ENCODE results near the gene FCRL6. TPM values are rescaled to one million over a fixed set of nuclear protein-coding genes. Genes with fewer than 3 reads are reported as not detected.
A peak's percentile ranks its signal among the peaks of the same experiment; 100 is the strongest.

FCRL6 gene
- total and polyA plus RNA-seq, 3 experiments from 2014 or later: 1.5 to 129 (median 1.8) TPM

DNA sequence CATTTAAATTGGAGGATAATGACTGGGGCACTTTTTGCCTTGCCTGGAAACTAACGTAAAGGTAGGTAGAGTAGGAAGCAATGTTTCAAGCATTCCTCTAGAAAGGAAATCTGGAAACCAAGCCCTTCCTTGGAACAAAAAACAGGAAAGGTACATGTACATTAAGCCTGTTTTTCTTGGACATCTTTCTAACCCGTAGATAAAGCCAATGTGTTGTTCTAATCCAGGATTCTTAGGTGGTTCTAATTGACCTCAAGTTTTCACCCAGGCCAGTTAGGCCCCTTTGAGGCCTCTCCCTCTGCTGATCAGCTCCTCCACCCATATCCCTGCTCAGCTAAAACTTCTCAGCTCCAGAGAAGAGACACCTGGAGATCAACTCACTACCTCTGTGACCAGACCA is 27.7 kb upstream of the FCRL6 start:
- no peaks in the 10 kb centered on the region for H3K9me3 ChIP-seq (ENCODE audit: low read length)
- DNase-seq: no peak
- Mint-ChIP-seq H3K27me3 (peaks cover 3 to 11% of the 10 kb centered on the region in 2 donors), H3K4me1 (peaks cover 6 to 8% (median 8%) of the 10 kb centered on the region in 3 donors), H3K36me3 (no peaks in the 10 kb centered on the region), H3K4me3 (no peak overlapping the region), H3K9me3 (no peaks in the 10 kb centered on the region), H3K27ac (peak overlapping the region in 1 of 8 donors; percentile 12)
- H3K27me3 ChIP-seq (ENCODE audit: insufficient read depth, low read length, poor library complexity, severe bottlenecking): no peaks in the 10 kb centered on the region
- ChIA-PET CTCF (no interaction called here), POLR2A (no interaction called here)
- no peaks in the 10 kb centered on the region for H3K4me1 ChIP-seq (ENCODE audit: insufficient read depth, low read length)
- H3K36me3 ChIP-seq (ENCODE audit: insufficient read depth, low read length): no peaks in the 10 kb centered on the region
- H3K4me3 ChIP-seq (ENCODE audit: low read length): no peak overlapping the region
- no peak overlapping the region for H3K27ac ChIP-seq (ENCODE audit: low read depth, low read length)

DNA sequence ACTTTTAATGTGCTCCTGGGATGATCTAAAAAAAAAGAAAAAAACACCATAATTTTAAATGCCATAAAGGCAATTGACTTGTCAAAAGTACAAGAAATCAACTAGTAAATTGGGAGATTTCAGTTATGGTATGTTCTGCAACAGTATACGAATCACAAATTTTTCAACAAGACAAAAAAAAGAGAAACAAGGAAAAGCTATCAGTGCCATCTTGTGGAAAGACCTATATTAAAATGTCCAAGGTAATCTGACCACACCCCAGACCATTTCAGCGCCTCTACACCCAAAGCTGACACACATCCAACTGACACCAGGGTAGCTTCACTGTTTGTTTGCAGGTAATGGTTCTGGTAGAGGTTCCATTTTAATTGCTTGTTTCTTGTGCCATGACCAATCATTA is 26.4 kb upstream of the FCRL6 start:
- H3K36me3 Mint-ChIP-seq: peaks cover 0 to 2% (median 0%) of the 10 kb centered on the region in 3 donors
- H3K27ac Mint-ChIP-seq: no peak overlapping the region
- peaks cover 18 to 21% (median 18%) of the 10 kb centered on the region in 3 donors for H3K4me1 Mint-ChIP-seq
- DNase-seq: no peak
- H3K27ac ChIP-seq (ENCODE audit: low read depth, low read length): no peak overlapping the region
- no peaks in the 10 kb centered on the region for H3K9me3 Mint-ChIP-seq
- H3K4me1 ChIP-seq (ENCODE audit: insufficient read depth, low read length): peaks cover 9% of the 10 kb centered on the region
- CTCF ChIA-PET: no interaction called here
- H3K27me3 ChIP-seq (ENCODE audit: insufficient read depth, low read length, poor library complexity, severe bottlenecking): no peaks in the 10 kb centered on the region
- peaks cover 3 to 8% of the 10 kb centered on the region in 2 donors for H3K27me3 Mint-ChIP-seq
- H3K9me3 ChIP-seq (ENCODE audit: low read length): no peaks in the 10 kb centered on the region
- POLR2A ChIA-PET: no interaction called here
- no peaks in the 10 kb centered on the region for H3K36me3 ChIP-seq (ENCODE audit: insufficient read depth, low read length)
- no peak overlapping the region for H3K4me3 Mint-ChIP-seq
- no peak overlapping the region for H3K4me3 ChIP-seq (ENCODE audit: low read length)

DNA sequence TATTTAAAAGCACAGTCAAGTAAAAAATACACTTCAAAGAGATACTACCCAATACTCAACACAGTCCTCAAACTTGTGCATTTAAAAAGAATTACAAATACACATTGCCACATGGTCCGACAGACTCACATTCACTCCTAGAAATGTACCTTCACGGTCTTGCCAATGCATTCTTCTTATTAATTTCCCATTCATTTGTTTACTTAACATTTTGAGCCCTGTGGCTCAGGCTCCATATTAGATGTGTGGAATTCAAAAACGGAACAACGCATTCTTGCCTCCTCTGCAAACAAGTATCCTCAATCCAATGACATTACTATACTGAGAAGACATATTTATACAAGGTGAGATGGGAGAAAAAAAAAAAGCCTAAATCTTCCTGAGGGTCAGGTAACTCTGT is 23.9 kb upstream of the FCRL6 start:
- Mint-ChIP-seq H3K27ac (peak overlapping the region in 2 of 8 donors; percentile 1 to 24), H3K27me3 (no peaks in the 10 kb centered on the region), H3K4me3 (peak overlapping the region in 1 of 7 donors; percentile 27), H3K36me3 (peaks cover 0 to 5% (median 0%) of the 10 kb centered on the region in 3 donors), H3K9me3 (no peaks in the 10 kb centered on the region), H3K4me1 (peaks cover 27 to 37% (median 32%) of the 10 kb centered on the region in 3 donors)
- H3K27ac ChIP-seq (ENCODE audit: low read depth, low read length): no peak overlapping the region
- no peaks in the 10 kb centered on the region for H3K36me3 ChIP-seq (ENCODE audit: insufficient read depth, low read length)
- ChIA-PET POLR2A (no interaction called here), CTCF (interaction anchor here (0.7 to 3.1 kb wide), 2 partner anchors 113 to 158 kb away, joined by 3 to 17 read pairs; no protein-coding TSS in a partner anchor)
- DNase-seq: no peak
- no peaks in the 10 kb centered on the region for H3K27me3 ChIP-seq (ENCODE audit: insufficient read depth, low read length, poor library complexity, severe bottlenecking)
- H3K4me1 ChIP-seq (ENCODE audit: insufficient read depth, low read length): peaks cover 9% of the 10 kb centered on the region
- H3K9me3 ChIP-seq (ENCODE audit: low read length): no peaks in the 10 kb centered on the region
- no peak overlapping the region for H3K4me3 ChIP-seq (ENCODE audit: low read length)

DNA sequence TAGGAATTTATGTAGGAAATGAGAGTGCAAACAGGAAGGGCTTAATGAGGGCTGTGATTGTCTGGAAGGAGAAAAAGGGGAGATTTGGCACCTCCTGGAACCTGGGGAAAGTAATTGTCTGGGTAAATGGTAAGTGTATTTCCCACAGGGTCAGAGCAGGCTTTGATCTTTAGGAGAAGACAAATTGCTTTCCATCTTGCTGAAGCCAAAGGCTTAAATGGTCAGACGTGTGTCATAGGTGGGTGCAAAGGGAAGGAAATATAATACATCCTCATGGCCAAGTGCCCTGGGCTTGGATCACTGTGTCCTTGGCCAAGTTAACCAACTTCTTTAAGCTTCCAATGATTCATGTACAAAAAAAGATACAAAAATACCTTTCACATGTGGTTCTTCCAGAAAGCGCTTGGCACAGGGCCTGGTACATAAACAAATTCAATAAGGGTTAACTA is 22.7 kb upstream of the FCRL6 start:
- H3K27me3 ChIP-seq (ENCODE audit: insufficient read depth, low read length, poor library complexity, severe bottlenecking): no peaks in the 10 kb centered on the region
- H3K9me3 Mint-ChIP-seq: no peaks in the 10 kb centered on the region
- peaks cover 0 to 5% (median 0%) of the 10 kb centered on the region in 3 donors for H3K36me3 Mint-ChIP-seq
- peaks cover 38 to 48% (median 42%) of the 10 kb centered on the region in 3 donors for H3K4me1 Mint-ChIP-seq
- peak overlapping the region in 7 of 8 donors; percentile 8 to 87 (median 45) for H3K27ac Mint-ChIP-seq
- no peak overlapping the region for H3K4me3 ChIP-seq (ENCODE audit: low read length)
- peak overlapping the region in 6 of 7 donors; percentile 23 to 93 (median 82) for H3K4me3 Mint-ChIP-seq
- peaks cover 9% of the 10 kb centered on the region for H3K4me1 ChIP-seq (ENCODE audit: insufficient read depth, low read length)
- H3K27me3 Mint-ChIP-seq: no peaks in the 10 kb centered on the region
- CTCF ChIA-PET: interaction anchor here (3.1 kb wide), 1 partner anchor 112 kb away, joined by 17 read pairs; no protein-coding TSS in a partner anchor
- H3K27ac ChIP-seq (ENCODE audit: low read depth, low read length): no peak overlapping the region
- no peaks in the 10 kb centered on the region for H3K36me3 ChIP-seq (ENCODE audit: insufficient read depth, low read length)
- DNase-seq: no peak
- POLR2A ChIA-PET: no interaction called here
- H3K9me3 ChIP-seq (ENCODE audit: low read length): no peaks in the 10 kb centered on the region

DNA sequence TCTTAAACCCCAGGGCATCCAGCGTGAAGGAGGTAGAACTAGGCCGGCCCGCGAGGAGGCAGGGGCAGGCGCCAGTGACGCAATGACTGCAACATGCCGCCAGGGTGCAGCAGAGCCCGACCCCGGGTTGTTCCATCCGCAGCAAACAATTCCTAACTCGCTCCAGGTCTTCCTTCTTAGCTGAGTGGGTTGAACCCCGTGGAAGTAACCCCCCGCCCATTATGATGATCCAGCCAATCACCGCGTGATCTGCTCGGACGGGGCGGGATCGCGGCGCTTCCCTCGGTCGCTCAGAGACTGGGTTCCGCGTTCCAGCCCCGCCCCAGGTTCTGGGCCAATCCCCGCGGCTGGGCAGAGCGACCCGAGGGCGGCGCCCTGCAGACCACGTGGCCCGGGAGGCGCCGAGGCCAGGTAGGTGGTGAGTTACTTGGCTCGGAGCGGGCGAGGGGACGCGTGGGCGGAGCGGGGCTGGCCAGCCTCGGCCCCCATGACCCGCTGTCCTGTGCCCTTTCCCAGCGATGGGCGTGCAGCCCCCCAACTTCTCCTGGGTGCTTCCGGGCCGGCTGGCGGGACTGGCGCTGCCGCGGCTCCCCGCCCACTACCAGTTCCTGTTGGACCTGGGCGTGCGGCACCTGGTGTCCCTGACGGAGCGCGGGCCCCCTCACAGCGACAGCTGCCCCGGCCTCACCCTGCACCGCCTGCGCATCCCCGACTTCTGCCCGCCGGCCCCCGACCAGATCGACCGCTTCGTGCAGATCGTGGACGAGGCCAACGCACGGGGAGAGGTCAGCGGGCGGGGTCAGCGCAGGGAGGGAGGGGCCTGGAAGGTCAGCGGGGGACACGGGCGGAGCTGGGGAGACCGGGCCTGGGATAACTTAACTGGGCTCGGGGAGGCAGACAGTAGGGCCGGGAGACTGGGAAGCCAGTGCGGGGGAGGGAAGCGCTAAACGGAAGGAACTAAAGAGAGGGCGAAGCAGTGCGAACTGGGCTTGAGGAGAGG is 21.3 kb upstream of the FCRL6 start, which contains the start of gene DUSP23:
Gene DUSP23, plus strand, starts transcription at position 380 of the 1,000 bp plus-strand sequence. Its CDS starts 139 bp downstream, at position 519.
- Histone ChIP-seq H3K27ac (ENCODE audit: low read depth, low read length) (peak within 1 kb of the TSS; percentile 58), H3K9me3 (ENCODE audit: low read length) (no peaks in the 10 kb centered on the region), H3K4me3 (ENCODE audit: low read length) (peak within 1 kb of the TSS; percentile 63), H3K27me3 (ENCODE audit: insufficient read depth, low read length, poor library complexity, severe bottlenecking) (no peaks in the 10 kb centered on the region), H3K36me3 (ENCODE audit: insufficient read depth, low read length) (no peaks in the 10 kb centered on the region), H3K4me1 (ENCODE audit: insufficient read depth, low read length) (peaks cover 9% of the 10 kb centered on the region)
- Mint-ChIP-seq H3K4me1 (peaks cover 39 to 57% (median 43%) of the 10 kb centered on the region in 3 donors), H3K4me3 (peak within 1 kb of the TSS; percentile 81 to 95 (median 89)), H3K9me3 (no peaks in the 10 kb centered on the region), H3K36me3 (peaks cover 0 to 5% (median 0%) of the 10 kb centered on the region in 3 donors), H3K27ac (peak within 1 kb of the TSS; percentile 8 to 92 (median 88)), H3K27me3 (peaks cover 0 to 1% of the 10 kb centered on the region in 2 donors)
- DNase-seq: peak; percentile 94 to 96 (median 96)
- POLR2A ChIA-PET: interaction anchor here (0.5 kb wide), 1 partner anchor 77 kb away, joined by 4 read pairs; no protein-coding TSS in a partner anchor
- CTCF ChIA-PET: interaction anchor here (0.7 to 4.0 kb wide), 16 partner anchors 9 to 250 kb away, joined by 3 to 66 read pairs (median 5); partner anchors contain the start of genes PIGM, SLAMF8 and TAGLN2

DNA sequence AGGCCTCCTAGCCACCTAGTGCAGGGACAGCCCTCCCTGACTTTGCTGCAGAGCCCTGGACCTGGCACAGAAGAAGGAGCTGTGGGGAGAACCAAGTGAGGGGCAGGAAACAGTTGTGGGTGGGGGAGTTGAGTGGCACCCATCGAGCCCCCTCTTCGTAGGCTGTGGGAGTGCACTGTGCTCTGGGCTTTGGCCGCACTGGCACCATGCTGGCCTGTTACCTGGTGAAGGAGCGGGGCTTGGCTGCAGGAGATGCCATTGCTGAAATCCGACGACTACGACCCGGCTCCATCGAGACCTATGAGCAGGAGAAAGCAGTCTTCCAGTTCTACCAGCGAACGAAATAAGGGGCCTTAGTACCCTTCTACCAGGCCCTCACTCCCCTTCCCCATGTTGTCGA is 20.2 kb upstream of the FCRL6 start:
- Mint-ChIP-seq H3K27me3 (peaks cover 0 to 1% of the 10 kb centered on the region in 2 donors), H3K36me3 (peaks cover 0 to 5% (median 0%) of the 10 kb centered on the region in 3 donors), H3K9me3 (no peaks in the 10 kb centered on the region), H3K4me1 (peaks cover 39 to 57% (median 43%) of the 10 kb centered on the region in 3 donors), H3K27ac (peak overlapping the region in 6 of 8 donors; percentile 8 to 92 (median 86)), H3K4me3 (peak overlapping the region; percentile 81 to 95 (median 89))
- CTCF ChIA-PET: interaction anchor here (0.8 to 4.0 kb wide), 9 partner anchors 12 to 249 kb away, joined by 3 to 66 read pairs (median 7); partner anchors contain the start of genes PIGM and TAGLN2
- POLR2A ChIA-PET: no interaction called here
- no peak for DNase-seq
- no peak overlapping the region for H3K4me3 ChIP-seq (ENCODE audit: low read length)
- no peaks in the 10 kb centered on the region for H3K27me3 ChIP-seq (ENCODE audit: insufficient read depth, low read length, poor library complexity, severe bottlenecking)
- peaks cover 9% of the 10 kb centered on the region for H3K4me1 ChIP-seq (ENCODE audit: insufficient read depth, low read length)
- H3K36me3 ChIP-seq (ENCODE audit: insufficient read depth, low read length): no peaks in the 10 kb centered on the region
- H3K27ac ChIP-seq (ENCODE audit: low read depth, low read length): no peak overlapping the region
- no peaks in the 10 kb centered on the region for H3K9me3 ChIP-seq (ENCODE audit: low read length)

DNA sequence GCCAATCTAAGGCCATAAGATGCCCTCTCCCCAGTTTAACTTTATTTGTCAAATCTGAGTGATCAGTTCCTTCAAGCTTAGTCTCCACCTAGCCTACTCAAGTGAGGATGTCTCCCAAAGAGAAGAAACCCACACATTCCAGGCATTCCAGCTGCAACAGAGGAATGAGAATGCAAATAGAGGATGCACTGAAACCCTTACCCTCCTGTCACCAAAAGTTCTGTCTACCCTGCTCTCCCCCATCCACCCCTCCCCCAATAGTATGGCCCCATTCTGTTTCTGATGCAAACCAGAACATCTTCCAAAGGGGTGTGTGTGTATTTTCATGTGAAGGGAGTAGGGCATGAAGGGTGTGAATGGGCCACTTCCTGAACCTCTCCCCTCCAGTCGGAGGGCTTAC is 18.4 kb upstream of the FCRL6 start:
- peaks cover 36 to 56% (median 43%) of the 10 kb centered on the region in 3 donors for H3K4me1 Mint-ChIP-seq
- CTCF ChIA-PET: interaction anchor here (4.0 kb wide), 2 partner anchors 15 to 108 kb away, joined by 30 to 66 read pairs; no protein-coding TSS in a partner anchor

More for the DNA sequence above, 18.4 kb upstream of the FCRL6 start:
- no peak for DNase-seq
- H3K27me3 Mint-ChIP-seq: peaks cover 0 to 1% of the 10 kb centered on the region in 2 donors
- no peaks in the 10 kb centered on the region for H3K9me3 Mint-ChIP-seq
- peak overlapping the region in 1 of 7 donors; percentile 79 for H3K4me3 Mint-ChIP-seq
- Histone ChIP-seq H3K9me3 (ENCODE audit: low read length) (no peaks in the 10 kb centered on the region), H3K36me3 (ENCODE audit: insufficient read depth, low read length) (no peaks in the 10 kb centered on the region), H3K27me3 (ENCODE audit: insufficient read depth, low read length, poor library complexity, severe bottlenecking) (no peaks in the 10 kb centered on the region), H3K27ac (ENCODE audit: low read depth, low read length) (no peak overlapping the region), H3K4me1 (ENCODE audit: insufficient read depth, low read length) (peaks cover 9% of the 10 kb centered on the region), H3K4me3 (ENCODE audit: low read length) (no peak overlapping the region)
- POLR2A ChIA-PET: no interaction called here
- H3K27ac Mint-ChIP-seq: peak overlapping the region in 1 of 8 donors; percentile 34
- peaks cover 0 to 5% (median 0%) of the 10 kb centered on the region in 3 donors for H3K36me3 Mint-ChIP-seq
